NCI-H2171 (cell line): Measurements from ENCODE around the gene LLGL2.
"Not testable (repeated sequence)": the region's sequence is repeated elsewhere in the genome, so short reads cannot be mapped to it uniquely, and the experiment has no call there.

Source experiments
- DNase-seq: peaks from one replicate; lab custom pipeline; 2025; lab: John Stamatoyannopoulos, UW

LLGL2 gene

DNA sequence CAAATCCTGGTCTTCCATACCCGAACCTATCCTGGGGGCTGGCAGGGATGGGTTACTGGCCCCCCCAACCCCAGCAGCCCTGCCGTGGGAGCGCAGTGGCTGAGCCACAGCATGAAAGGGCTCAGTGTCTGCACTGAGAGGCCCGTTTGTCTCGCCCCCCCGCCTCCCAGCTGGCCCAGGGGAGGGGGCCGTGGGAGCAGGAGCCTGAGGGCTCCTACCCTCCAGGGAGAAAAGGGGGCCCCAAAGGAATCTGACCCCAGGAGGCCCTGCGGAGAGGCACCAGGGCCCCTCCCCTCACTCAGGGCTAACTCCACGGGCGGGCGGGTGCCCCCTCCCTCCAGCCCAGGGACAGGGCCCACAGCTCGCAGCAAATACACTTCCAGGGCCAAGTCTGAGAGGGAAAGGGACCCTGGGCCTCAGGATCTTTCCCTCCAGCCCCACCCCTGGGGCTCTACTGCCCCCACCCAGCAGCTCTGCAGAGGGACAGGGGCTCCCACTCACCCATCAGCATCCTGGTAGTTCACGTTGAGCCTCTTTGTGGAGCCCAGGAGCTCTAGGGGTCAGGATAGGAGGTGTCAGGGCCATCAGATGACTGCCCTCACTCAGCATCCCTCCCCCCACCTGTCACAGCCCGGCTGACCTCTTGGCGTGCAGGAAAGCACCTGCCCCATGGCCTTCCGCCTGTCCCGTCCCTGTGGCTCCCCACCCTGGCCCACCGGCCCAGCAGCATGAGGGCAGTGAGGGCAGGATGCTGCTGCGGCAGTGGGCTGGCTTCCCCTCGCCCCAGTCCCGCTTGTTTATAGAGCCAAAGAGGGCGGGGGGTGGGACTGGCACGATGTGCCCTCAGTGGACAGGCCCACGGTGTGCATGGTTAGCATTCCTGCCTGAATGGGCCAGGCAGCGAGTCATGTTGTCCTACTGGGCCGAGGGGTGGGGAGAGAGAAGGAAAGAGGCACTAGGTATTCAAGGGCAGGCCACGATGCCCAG is 17.5 kb upstream of the LLGL2 start:
- no peak for DNase-seq

DNA sequence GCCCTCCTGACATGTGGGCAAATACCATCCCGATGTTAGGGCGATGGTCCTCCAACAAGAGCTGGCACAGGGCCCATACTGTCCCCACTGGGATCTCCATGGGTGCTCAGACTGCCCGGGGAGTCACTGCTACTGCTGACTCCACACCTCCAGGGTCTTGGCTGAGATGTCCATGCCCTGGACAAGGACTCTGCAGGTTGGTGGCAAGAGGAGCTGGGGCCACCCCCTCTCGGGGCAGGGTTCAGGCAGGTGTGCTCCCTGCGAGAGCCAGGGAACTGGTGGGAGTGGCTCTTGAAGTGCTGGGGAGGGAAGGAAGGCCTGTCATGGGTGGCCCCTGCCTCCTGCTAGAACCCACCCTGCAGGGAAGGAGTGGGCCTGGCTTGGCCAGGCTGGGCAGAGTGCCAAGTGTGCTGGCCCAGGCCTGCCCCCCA is 16.6 kb upstream of the LLGL2 start:
- DNase-seq: no peak

DNA sequence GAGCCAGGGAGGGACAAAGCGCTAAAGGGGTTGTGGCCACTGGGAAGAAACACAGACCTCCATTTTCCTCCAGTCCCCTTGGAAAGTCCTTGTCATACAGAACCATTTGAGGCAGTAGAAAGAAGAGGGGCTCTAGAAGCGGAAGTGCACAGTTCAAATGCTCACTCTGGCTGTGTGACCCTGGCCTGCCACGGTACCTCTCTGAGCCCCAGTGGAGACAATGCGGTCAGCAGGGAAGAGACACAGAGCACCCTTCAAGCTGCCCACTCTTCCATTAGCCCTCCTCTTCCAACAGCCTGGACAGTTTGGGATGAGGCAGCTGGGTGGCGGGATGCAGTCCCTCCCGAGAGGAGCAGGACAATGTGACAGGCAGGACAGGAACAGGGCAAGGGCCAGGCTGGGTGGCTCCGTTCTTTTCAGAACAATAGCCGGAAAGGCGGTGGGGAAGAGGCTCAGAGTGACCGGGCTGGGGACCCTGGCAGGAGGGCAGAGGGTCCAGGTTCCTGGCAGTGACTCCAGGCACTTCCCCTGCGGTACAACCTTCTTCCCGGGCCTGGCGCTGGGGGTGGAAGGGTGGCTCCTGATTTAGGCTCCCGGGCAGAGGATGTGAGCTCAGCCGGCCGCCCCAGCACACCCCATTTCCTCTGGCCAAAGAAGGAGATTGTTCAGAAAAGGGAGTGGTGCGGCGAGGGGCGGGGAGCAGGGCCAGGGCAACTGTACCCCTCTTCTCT is 15.8 kb upstream of the LLGL2 start:
- DNase-seq: no peak

DNA sequence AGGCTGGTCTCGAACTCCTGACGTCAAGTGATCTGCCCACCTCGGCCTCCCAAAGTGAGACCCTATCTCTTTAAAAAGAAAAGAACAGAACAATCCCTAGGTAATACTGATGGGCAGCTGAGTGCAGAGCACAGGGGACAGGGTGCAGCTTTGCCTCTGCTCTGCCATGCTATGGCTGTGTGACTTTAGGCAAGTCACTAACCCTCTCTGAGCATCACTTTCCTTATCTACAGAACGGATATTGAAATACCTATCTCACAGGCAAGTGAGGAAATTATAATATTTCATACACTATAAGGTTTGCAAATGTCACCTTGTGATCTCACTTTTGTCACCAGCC is 14.3 kb upstream of the LLGL2 start:
- no peak for DNase-seq

DNA sequence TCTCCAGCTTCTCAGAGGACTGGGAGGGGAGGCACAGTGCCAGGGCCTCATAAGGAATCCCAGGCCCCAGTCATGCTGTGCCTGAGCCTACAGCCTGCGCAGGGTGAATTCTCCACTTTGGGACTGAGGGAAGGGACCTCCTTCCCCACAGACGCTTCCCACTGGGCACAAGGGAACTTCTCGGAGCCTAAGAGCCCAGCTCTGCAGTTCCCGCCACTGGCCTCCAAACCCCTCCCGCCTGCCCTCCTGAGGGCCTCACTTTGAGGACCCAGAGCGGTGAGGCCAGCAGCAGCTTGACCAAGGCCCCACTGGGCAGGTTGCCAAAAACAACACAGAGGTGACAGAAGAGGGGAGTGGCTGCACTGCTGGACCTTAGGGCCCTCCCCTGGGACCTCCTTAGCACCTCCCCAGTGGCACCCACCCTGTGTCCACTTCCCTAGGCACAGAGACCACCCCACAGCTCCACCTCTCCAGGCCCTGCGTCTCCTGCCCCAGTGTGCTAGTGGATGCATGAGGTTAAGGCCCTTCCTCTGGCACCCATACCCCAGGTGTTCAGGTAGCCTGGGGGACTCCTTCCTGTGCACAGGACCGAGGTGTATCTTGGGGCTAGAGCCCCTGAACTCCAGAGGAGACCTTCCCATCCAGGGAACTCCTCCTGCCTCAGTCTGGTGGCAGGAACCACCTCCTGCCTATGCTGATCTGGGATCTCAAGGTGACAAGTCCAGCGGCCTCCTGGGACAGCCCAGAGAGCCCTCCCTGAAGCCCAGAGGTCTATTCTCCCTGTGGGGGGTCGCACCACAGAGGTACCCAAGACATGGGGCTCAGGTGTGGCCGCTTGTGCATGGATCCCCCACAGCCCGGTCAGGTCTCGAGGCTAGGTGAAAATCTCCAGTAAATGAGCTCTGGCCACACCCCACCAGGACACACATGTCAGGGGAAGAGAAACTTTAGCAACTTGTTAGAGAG is 13.6 kb upstream of the LLGL2 start:
- no peak for DNase-seq

DNA sequence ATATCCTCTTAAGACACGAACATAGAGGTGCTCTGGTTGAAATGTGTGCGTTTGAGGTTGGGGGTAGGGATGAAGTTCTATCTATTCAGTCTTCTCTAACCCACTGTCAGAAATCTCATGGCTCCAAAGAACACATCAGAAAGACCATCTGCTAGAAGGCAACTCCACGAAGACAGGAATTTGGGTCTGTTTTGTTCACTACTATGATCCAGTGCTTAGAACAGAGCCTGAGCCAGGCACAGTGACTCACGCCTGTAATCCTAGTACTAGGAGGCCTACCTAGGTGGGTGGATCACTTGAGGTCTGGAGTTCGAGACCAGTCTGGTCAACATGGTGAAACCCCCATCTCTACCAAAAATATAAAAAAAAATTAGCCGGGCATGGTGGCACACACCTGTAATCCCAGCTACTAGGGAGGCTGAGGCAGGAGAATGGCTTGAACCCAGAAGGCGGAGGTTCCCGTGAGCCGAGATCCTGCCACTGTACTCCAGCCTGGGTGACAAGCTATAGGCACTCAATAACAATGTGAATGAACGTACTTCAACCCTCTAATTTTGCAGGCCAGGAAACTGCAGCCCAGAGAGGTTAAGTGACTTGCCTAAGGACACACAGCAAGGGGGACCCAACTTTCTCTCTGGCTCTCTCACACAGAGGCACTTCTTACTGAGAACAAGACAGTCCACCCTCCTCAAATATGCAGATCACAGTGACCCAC is 12.4 kb upstream of the LLGL2 start:
- DNase-seq: no peak

DNA sequence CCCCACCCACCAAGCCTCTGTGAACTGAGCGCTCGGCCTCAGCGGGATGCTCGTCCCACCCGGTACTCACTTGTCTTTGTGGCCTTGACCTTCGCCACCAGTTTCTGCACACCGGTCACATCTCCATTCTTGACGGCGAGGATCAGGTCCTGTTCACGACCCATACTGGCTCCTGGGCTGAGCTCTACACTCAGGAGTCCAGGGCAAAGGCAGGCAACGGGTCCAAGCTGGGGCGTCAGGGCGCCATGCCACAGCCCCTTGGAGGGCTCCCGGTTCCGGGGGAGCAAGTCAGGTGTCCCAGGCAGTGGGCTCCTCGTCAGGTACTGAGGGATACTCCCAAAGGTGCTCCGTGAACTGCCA is 11.9 kb upstream of the LLGL2 start:
- no peak for DNase-seq

DNA sequence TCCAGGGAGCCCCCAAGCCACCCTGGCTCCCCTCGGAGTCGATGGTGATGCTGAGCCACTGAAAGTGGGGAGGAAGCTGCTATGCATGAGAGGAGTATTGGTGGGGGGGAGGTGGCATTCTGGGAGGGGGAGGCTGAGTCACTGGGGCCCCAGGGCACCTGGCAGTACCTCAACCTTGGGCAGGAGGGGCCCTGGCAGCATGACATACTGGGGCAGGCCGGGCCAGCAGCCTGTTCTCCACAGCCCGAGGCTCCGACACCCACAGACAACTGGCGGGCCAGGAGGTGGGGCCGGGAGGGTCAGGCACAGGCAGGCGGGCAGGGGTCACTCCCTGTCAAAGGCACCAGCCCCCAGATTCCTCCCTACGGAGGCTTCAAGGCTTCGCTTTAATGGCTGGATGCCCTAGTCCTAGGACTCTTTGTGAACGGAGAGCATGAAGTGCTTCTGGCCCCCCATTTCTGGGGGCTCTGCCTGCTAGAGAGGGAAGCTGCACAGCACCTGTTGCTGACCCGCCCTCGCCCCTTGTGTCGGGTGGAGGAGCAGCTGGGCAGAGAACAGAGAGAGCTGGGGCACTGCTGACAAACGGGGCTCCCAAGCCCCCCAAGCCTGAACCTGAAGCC is 11.1 kb upstream of the LLGL2 start:
- DNase-seq: no peak

DNA sequence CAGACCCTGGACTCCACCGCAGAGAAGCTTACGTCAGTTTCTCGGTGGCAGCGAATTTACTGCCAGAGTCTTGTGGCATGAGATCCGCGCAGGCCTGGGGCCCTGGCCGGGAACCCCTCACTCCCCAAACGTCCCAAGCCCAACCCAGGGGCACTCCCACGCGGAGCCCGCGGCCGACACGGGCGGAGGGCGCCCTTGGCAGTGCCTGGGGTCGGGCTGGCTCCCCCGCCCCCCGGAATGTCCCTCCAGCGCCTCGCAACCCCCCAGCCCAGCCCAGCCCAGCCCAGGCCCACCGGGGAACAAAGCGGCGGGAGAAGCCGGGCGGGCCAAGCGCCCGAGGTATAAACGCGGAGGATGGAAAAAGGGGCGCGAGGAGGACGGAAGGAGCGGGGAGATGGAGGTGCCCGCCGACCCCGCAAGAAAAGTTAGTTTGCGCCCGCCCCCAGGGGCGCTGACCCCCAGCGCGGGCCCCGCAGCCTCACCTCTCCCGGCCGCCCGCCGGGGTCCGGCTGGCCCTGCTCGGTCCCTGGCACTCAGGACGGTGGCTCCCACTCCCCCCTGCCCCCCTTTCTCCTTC is 10.5 kb upstream of the LLGL2 start:
- DNase-seq: no peak

DNA sequence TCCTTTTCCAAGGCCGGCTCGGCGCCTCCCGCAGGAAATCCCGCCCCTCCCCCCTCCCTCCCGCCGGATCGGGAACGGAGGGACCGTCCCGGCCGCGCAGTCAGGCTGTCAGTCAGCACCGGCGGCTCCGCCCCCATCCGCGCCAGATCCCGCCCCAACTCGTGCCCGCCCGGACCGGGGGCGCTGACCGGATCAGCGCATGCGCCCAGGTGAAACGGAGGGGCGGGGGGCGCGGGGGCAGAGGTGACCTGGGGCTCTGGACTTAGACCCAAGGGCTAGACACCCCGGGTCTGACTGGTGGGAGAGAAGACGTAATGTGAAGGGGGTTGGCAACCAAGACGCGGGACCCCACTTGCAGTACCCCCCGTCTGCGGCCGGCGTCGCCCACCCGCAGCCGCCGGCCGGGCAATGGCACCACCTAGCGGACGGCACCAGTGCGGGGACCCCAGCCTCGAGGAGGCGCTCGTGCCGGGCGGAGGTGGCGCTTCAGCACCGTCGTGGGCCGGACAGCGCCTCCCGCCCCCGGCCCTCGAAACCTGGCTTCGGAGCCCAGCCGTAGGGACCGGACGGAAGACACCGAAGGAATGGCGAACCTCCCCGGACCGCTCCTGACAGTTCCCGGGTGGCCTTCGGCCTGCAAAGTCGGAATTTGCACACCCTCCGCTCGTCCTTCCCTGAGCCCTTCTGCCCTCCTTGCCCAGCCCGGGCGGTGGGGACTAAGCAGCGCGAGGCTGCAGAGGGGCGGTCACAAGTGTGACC is 9.8 kb upstream of the LLGL2 start, which contains the start of gene CASKIN2:
CASKIN2 (minus strand) TSS at position 42 of the 759 bp plus-strand sequence. CDS start 1,733 bp downstream, outside the sequence.
- peak; percentile 92 for DNase-seq

DNA sequence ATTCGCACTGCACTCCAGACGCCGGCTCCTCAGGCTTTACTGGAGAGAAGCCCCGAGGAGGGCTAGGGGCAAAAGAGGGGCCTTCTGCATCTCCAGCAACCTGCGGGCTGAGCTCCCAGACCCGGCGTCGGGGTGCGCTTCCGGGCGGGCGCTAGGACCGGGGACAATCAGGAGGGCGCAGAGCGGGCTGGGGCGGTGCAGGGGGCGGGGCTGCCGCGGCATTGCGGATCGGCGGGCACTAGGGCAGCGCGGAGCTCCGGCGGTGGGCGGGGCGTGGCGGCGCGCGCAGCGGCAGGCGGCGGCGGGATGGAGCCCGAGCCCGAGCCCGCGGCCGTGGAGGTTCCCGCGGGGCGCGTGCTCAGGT is 9.3 kb upstream of the LLGL2 start, which contains the start of gene TSEN54:
TSEN54 (plus strand) TSS at position 274 of the 364 bp plus-strand sequence; CDS start at position 307, 33 bp downstream.
- peak; percentile 88 for DNase-seq

DNA sequence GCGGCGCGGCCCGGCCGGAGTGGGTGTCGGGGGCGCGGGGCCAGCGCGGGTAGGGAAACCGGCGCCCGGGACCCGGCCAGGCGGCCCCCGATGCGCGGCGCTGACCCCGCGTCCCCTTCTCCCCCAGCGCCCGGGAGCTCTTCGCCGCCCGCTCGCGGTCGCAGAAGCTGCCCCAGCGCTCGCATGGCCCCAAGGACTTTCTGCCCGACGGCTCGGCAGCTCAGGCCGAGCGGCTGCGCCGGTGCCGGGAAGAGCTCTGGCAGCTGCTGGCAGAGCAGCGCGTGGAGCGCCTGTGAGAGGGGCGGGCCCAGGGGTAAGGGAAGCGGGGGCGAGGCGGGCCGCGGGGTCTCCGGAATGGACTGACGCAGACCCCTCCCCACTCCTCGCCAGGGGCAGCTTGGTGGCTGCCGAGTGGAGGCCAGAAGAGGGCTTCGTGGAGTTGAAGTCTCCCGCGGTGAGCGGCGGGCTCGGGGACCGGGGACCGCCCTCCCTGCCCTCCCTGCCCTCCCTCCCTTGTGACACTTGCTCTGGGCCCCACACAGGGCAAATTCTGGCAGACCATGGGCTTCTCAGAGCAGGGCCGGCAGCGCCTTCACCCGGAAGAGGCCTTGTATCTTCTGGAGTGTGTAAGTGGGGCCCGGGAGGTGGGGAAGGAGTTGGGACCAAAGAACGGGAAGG is 8.7 kb upstream of the LLGL2 start:
- no peak for DNase-seq

DNA sequence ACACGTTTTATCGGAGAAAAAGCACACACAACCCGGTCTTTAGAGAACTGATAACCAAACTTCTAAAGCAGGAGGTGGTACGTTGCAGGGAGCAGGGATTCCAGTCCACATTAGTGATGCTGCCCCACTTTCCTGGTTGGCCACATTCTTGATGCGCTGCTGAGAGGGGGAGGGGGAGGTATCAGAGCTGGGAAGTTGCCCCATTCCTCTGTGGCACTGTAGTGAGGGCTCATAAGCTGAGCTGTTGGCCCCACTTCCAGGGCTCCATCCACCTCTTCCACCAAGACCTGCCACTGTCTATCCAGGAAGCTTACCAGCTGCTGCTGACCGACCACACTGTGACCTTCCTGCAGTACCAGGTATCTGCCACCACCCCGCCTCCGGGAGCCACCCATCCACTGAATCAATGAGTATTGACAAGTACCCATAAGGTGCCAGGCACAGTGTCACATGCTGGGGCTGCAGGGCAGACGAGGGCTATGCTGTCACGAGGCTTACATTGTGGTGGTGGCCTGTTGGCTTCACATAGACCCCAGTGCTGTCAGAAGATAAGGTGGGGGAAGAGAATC is 8.1 kb upstream of the LLGL2 start:
- no peak for DNase-seq

DNA sequence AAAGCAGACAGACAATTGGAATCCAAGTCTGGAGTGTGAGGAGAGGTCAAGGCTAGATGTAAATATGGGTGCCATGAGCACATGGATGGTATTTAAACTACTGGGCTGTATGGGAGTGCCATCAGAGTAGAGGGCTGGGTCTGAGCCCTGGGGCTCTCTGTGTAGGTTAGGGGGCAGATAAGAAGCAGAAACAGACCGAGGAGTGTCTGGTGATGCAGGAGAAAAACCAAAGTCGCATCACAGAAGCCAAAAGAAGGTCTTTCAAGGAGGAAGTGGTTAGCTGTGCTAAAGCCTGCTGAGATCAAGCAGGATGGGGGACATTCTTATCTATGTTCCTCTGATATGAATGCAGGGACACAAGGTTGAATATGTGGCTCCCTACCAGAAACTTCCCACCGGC is 7.3 kb upstream of the LLGL2 start:
- DNase-seq: no peak

DNA sequence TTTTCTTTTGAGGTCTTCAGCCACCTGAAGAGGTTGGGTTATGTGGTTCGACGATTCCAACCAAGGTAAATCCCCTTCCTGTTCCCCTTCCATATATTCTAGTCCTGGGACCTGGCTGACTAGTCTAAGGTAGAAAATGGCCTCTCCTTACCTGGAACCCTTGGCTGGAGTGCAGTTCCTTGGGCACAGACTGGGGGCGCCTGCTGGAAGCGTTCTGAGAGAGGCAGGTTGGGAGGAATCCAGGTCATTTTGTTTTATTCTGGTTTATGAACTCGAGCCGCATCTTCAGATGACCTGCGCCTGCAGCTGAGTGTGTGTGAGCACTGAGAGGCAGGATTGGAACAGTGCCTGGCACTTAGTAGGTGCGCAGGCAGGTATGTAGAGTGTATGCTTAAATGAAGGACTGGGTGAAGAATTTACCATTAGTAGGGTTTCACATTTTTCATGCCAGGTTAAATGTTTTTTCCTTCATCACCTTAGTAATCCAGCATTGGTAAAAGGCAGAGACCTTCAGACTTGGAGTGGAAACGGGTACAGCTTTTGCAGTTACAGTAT is 6.4 kb upstream of the LLGL2 start:
- no peak for DNase-seq

DNA sequence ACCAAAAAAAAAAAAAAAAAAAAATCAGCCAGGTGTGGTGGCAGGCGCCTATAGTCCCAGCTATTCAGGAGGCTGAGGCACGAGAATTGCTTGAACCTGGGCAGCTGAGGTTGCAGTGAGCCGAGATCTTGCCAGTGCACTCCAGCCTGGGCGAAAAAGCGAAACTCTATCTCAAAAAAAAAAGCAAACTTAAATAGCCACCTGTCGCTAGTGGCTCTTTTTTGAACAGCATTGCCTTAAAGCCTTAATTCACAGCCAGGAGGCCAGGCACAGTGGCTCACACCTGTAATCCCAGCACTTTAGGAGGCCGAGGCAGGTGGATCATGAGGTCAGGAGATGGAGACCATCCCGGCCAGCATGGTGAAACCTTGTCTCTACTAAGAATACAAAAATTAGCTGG is 5.1 kb upstream of the LLGL2 start:
- not testable (repeated sequence) for DNase-seq

DNA sequence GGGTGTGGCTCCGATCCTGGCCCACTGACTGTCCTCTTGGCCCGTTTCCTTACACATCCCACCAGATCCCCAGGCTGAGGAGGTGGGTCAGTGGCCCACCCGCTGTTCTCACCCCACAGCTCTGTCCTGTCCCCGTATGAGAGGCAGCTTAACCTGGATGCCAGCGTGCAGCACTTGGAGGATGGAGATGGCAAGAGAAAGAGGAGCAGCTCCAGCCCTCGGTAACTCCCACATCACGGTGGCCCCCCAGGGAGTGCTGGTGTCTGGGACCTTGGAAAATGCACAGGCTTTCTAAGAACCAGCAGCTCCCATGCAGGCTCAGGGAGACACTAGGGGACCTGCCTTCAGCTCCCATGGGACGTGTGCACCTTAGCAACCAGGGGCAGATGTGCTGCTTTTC is 4.2 kb upstream of the LLGL2 start:
- DNase-seq: no peak

DNA sequence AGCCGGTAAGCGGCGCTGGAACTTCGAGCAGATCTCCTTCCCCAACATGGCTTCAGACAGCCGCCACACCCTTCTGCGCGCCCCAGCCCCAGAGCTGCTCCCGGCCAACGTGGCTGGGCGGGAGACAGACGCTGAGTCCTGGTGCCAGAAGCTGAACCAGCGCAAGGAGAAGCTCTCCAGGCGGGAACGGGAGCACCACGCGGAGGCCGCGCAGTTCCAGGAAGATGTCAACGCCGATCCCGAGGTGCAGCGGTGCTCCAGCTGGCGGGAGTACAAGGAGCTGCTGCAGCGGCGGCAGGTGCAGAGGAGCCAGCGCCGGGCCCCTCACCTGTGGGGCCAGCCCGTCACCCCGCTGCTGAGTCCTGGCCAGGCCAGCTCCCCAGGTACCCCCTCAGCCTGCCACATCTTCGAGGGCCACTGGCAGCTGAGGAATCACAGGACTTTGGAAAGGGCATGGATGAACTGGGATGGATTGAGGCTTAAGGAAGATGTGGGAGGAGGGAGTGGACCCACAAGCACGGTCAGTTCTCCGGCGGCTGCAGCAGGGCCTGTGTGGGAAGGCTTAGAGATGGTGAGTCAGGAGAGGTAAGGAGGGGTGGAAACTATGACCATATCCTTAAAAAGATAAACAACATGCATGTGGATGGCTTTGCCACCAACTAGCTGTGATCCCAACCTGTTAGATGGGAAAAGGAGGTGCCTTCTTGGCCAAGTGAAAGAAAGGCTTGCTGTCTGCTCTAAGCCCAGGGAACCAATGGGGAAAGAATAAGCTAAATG is 3.4 kb upstream of the LLGL2 start:
- no peak for DNase-seq
